HEK293 (cell line): Measurements from ENCODE around the gene NHEJ1.

Experiments
- CTCF ChIA-PET: fragments of 350-600 bp; formaldehyde crosslinking; extraction: SDS; loops from one replicate; lab custom pipeline; 2021; ENCODE audit warnings: antibody characterized with exemption; lab: Yijun Ruan, JAX
- POLR2A ChIA-PET: fragments of 300-600 bp; formaldehyde crosslinking; extraction: SDS; loops from one replicate; lab custom pipeline; 2020; ENCODE audit warnings: antibody characterized with exemption, inconsistent platforms; lab: Yijun Ruan, JAX
- H3K27ac ChIP-seq: fragments of 200-500 bp; sonication (Bioruptor generic); 2 replicates; pipeline ENCODE4 v1.5.1; 2014; ENCODE audit warnings: low read depth, low read length, control low read depth, inconsistent platforms; ENCODE audit errors: extremely low read depth
- H3K36me3 ChIP-seq, 2 experiments: fragments of 200-500 bp in 1 of 2; sonication (Bioruptor generic) in 1 of 2; 1 replicate in 1 of 2; 2 replicates in 1 of 2; pipeline ENCODE4 v1.5.1; 2014 to 2017; ENCODE audit warnings: inconsistent platforms in 2 of 2, low read length in 2 of 2; ENCODE audit not compliant: control insufficient read depth in 2 of 2, insufficient read depth in 1 of 2
- H3K4me1 ChIP-seq: fragments of 200-500 bp; sonication (Bioruptor generic); 2 replicates; pipeline ENCODE4 v1.5.1; 2014; ENCODE audit warnings: mild to moderate bottlenecking, low read length, inconsistent platforms; ENCODE audit not compliant: control insufficient read depth, insufficient read depth
- H3K4me3 ChIP-seq: 2 replicates; pipeline ENCODE4 v1.5.1; 2011; ENCODE audit warnings: low read depth, mild to moderate bottlenecking, control low read depth, low read length, moderate library complexity
- H3K9me3 ChIP-seq: fragments of 200-500 bp; sonication (Bioruptor generic); 2 replicates; pipeline ENCODE4 v1.5.1; 2014; ENCODE audit warnings: low read depth, low read length, inconsistent platforms; ENCODE audit not compliant: control insufficient read depth, insufficient read depth
- EGR2 ChIP-seq: fragments of 450-650 bp; formaldehyde crosslinking; IDR thresholded peaks from 2 replicates; pipeline ENCODE4 v1.5.1; 2016; ENCODE audit warnings: low read depth, missing biosample characterization, missing genetic modification characterization
- GLIS1 ChIP-seq: fragments of 450-650 bp; formaldehyde crosslinking; IDR thresholded peaks from 2 replicates; pipeline ENCODE4 v1.5.1; 2016; ENCODE audit warnings: missing biosample characterization, missing genetic modification characterization
- MYNN ChIP-seq: fragments of 450-650 bp; formaldehyde crosslinking; IDR thresholded peaks from 2 replicates; pipeline ENCODE4 v1.5.1; 2016; ENCODE audit warnings: missing biosample characterization, missing genetic modification characterization, borderline replicate concordance
- TCF7L2 ChIP-seq: IDR thresholded peaks from 2 replicates; pipeline ENCODE4 v1.6.1; 2011; ENCODE audit warnings: low read depth, mild to moderate bottlenecking, inconsistent platforms, low read length, moderate library complexity, borderline replicate concordance
- ZEB2 ChIP-seq: fragments of 450-650 bp; formaldehyde crosslinking; IDR thresholded peaks from 2 replicates; pipeline ENCODE4 v1.5.1; 2016; ENCODE audit warnings: missing biosample characterization, missing genetic modification characterization
- ZFP69B ChIP-seq: fragments of 450-650 bp; formaldehyde crosslinking; IDR thresholded peaks from 2 replicates; pipeline ENCODE4 v1.5.1; 2016; ENCODE audit warnings: missing biosample characterization, missing genetic modification characterization
- ZNF292 ChIP-seq: fragments of 450-650 bp; formaldehyde crosslinking; IDR thresholded peaks from 2 replicates; pipeline ENCODE4 v1.5.1; 2016; ENCODE audit warnings: low read depth, missing biosample characterization, missing genetic modification characterization, borderline replicate concordance
- ZNF311 ChIP-seq: fragments of 450-650 bp; formaldehyde crosslinking; IDR thresholded peaks from 2 replicates; pipeline ENCODE4 v1.5.1; 2017; ENCODE audit warnings: missing biosample characterization, missing genetic modification characterization, borderline replicate concordance
- ZNF362 ChIP-seq: fragments of 450-650 bp; formaldehyde crosslinking; IDR thresholded peaks from 2 replicates; pipeline ENCODE4 v1.5.1; 2016; ENCODE audit warnings: missing biosample characterization, missing genetic modification characterization
- ZNF488 ChIP-seq: fragments of 450-650 bp; formaldehyde crosslinking; IDR thresholded peaks from 2 replicates; pipeline ENCODE4 v1.5.1; 2016; ENCODE audit warnings: missing biosample characterization, missing genetic modification characterization
- ZNF654 ChIP-seq: fragments of 450-650 bp; formaldehyde crosslinking; IDR thresholded peaks from 2 replicates; pipeline ENCODE4 v1.5.1; 2016; ENCODE audit warnings: low read depth, missing biosample characterization, missing genetic modification characterization
- ZNF660 ChIP-seq: fragments of 450-650 bp; IDR thresholded peaks from 2 replicates; pipeline ENCODE4 v1.5.1; 2018; ENCODE audit warnings: missing biosample characterization, mild to moderate bottlenecking, missing genetic modification characterization
- ZNF707 ChIP-seq: fragments of 450-650 bp; formaldehyde crosslinking; IDR thresholded peaks from 2 replicates; pipeline ENCODE4 v1.5.1; 2016; ENCODE audit warnings: missing biosample characterization, missing genetic modification characterization
- ZNF747 ChIP-seq: fragments of 450-650 bp; formaldehyde crosslinking; IDR thresholded peaks from 2 replicates; pipeline ENCODE4 v1.5.1; 2016; ENCODE audit warnings: missing biosample characterization, missing genetic modification characterization
- ZNF777 ChIP-seq: fragments of 450-650 bp; formaldehyde crosslinking; IDR thresholded peaks from 2 replicates; pipeline ENCODE4 v1.5.1; 2017; ENCODE audit warnings: missing biosample characterization, missing genetic modification characterization, borderline replicate concordance
- ZNF830 ChIP-seq: fragments of 450-650 bp; IDR thresholded peaks from 2 replicates; pipeline ENCODE4 v1.5.0; 2018; ENCODE audit warnings: missing biosample characterization, missing genetic modification characterization, low read depth, mild to moderate bottlenecking, moderate library complexity
- TF ChIP-seq, protein P1 (sequence below): fragments of 450-650 bp; formaldehyde crosslinking; IDR thresholded peaks from 2 replicates; pipeline ENCODE4 v1.5.1; 2016; ENCODE audit warnings: missing biosample characterization, missing genetic modification characterization
- TF ChIP-seq, protein P2 (sequence below): fragments of 450-650 bp; formaldehyde crosslinking; IDR thresholded peaks from 2 replicates; pipeline ENCODE4 v1.5.1; 2016; ENCODE audit warnings: missing biosample characterization, missing genetic modification characterization, low read depth
- TF ChIP-seq, protein P3 (sequence below): fragments of 450-650 bp; formaldehyde crosslinking; IDR thresholded peaks from 2 replicates; pipeline ENCODE4 v1.5.0; 2017; ENCODE audit warnings: missing biosample characterization, missing genetic modification characterization, borderline replicate concordance
- TF ChIP-seq, protein P4 (sequence below): fragments of 450-650 bp; formaldehyde crosslinking; IDR thresholded peaks from 2 replicates; pipeline ENCODE4 v1.5.1; 2017; ENCODE audit warnings: missing biosample characterization, missing genetic modification characterization
- TF ChIP-seq, protein P5 (sequence below): fragments of 450-650 bp; formaldehyde crosslinking; IDR thresholded peaks from 2 replicates; pipeline ENCODE4 v1.5.1; 2017; ENCODE audit warnings: missing biosample characterization, missing genetic modification characterization

Gene NHEJ1

DNA sequence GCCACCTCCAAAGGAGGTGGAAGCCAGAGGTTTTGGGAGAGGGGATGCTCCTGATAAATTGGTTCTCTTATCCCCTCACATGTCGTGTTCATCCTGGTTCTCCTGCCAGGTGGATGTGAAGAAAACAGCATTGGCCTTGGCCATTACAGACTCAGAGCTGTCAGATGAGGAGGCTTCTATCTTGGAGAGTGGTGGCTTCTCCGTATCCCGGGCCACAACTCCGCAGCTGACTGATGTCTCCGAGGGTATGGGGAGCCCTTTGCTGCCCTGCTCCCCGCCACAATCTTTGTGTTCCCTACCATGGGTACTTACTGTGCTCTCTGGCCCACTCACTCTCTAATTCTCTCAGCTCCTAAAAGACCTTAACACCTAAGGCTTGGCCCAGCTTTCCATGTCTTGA lies 20.9 kb upstream of the NHEJ1 start:
- peaks cover 0 to 60% of the 10 kb centered on the region in 2 experiments; a peak in 2 of 3 replicates for H3K36me3 ChIP-seq
- TF ChIP-seq ZNF830 (no peak), EGR2 (tag by site-specific recombination) (no peak), ZNF292 (tag by site-specific recombination) (no peak), ZNF488 (tag by site-specific recombination) (no peak), ZNF707 (tag by site-specific recombination) (no peak), ZNF747 (no peak)
- H3K27ac ChIP-seq: no peak overlapping the region
- no peak overlapping the region for H3K4me3 ChIP-seq
- CTCF ChIA-PET: interaction anchor here (0.8 kb wide), 2 partner anchors 33 to 284 kb away, joined by 3 read pairs; no protein-coding TSS in a partner anchor
- H3K9me3 ChIP-seq: no peaks in the 10 kb centered on the region
- POLR2A ChIA-PET: interaction anchor here (4.6 kb wide), 1 partner anchor 25 kb away, joined by 14 read pairs; the partner anchor contains the start of gene ZFAND2B
- peaks cover 2% of the 10 kb centered on the region; the same call in 1 of the 2 replicates for H3K4me1 ChIP-seq

- TF ChIP-seq, protein P1, sequence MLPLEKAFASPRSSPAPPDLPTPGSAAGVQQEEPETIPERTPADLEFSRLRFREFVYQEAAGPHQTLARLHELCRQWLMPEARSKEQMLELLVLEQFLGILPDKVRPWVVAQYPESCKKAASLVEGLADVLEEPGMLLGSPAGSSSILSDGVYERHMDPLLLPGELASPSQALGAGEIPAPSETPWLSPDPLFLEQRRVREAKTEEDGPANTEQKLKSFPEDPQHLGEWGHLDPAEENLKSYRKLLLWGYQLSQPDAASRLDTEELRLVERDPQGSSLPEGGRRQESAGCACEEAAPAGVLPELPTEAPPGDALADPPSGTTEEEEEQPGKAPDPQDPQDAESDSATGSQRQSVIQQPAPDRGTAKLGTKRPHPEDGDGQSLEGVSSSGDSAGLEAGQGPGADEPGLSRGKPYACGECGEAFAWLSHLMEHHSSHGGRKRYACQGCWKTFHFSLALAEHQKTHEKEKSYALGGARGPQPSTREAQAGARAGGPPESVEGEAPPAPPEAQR (tag by site-specific recombination): no peak
- TF ChIP-seq TCF7L2 (no peak), ZNF660 (tag by site-specific recombination) (no peak), ZFP69B (tag by site-specific recombination) (no peak), ZEB2 (tag by site-specific recombination) (no peak), ZNF654 (tag by site-specific recombination) (no peak), ZNF311 (tag by site-specific recombination) (no peak), ZNF362 (tag by site-specific recombination) (no peak), ZNF777 (tag by site-specific recombination) (no peak), MYNN (tag by site-specific recombination) (no peak), GLIS1 (tag by site-specific recombination) (no peak)
- TF ChIP-seq, protein P2, sequence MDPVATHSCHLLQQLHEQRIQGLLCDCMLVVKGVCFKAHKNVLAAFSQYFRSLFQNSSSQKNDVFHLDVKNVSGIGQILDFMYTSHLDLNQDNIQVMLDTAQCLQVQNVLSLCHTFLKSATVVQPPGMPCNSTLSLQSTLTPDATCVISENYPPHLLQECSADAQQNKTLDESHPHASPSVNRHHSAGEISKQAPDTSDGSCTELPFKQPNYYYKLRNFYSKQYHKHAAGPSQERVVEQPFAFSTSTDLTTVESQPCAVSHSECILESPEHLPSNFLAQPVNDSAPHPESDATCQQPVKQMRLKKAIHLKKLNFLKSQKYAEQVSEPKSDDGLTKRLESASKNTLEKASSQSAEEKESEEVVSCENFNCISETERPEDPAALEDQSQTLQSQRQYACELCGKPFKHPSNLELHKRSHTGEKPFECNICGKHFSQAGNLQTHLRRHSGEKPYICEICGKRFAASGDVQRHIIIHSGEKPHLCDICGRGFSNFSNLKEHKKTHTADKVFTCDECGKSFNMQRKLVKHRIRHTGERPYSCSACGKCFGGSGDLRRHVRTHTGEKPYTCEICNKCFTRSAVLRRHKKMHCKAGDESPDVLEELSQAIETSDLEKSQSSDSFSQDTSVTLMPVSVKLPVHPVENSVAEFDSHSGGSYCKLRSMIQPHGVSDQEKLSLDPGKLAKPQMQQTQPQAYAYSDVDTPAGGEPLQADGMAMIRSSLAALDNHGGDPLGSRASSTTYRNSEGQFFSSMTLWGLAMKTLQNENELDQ (tag by site-specific recombination): no peak
- TF ChIP-seq, protein P3, sequence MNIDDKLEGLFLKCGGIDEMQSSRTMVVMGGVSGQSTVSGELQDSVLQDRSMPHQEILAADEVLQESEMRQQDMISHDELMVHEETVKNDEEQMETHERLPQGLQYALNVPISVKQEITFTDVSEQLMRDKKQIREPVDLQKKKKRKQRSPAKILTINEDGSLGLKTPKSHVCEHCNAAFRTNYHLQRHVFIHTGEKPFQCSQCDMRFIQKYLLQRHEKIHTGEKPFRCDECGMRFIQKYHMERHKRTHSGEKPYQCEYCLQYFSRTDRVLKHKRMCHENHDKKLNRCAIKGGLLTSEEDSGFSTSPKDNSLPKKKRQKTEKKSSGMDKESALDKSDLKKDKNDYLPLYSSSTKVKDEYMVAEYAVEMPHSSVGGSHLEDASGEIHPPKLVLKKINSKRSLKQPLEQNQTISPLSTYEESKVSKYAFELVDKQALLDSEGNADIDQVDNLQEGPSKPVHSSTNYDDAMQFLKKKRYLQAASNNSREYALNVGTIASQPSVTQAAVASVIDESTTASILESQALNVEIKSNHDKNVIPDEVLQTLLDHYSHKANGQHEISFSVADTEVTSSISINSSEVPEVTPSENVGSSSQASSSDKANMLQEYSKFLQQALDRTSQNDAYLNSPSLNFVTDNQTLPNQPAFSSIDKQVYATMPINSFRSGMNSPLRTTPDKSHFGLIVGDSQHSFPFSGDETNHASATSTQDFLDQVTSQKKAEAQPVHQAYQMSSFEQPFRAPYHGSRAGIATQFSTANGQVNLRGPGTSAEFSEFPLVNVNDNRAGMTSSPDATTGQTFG (tag by site-specific recombination): no peak
- TF ChIP-seq, protein P4, sequence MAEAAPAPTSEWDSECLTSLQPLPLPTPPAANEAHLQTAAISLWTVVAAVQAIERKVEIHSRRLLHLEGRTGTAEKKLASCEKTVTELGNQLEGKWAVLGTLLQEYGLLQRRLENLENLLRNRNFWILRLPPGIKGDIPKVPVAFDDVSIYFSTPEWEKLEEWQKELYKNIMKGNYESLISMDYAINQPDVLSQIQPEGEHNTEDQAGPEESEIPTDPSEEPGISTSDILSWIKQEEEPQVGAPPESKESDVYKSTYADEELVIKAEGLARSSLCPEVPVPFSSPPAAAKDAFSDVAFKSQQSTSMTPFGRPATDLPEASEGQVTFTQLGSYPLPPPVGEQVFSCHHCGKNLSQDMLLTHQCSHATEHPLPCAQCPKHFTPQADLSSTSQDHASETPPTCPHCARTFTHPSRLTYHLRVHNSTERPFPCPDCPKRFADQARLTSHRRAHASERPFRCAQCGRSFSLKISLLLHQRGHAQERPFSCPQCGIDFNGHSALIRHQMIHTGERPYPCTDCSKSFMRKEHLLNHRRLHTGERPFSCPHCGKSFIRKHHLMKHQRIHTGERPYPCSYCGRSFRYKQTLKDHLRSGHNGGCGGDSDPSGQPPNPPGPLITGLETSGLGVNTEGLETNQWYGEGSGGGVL: no peak
- TF ChIP-seq, protein P5, sequence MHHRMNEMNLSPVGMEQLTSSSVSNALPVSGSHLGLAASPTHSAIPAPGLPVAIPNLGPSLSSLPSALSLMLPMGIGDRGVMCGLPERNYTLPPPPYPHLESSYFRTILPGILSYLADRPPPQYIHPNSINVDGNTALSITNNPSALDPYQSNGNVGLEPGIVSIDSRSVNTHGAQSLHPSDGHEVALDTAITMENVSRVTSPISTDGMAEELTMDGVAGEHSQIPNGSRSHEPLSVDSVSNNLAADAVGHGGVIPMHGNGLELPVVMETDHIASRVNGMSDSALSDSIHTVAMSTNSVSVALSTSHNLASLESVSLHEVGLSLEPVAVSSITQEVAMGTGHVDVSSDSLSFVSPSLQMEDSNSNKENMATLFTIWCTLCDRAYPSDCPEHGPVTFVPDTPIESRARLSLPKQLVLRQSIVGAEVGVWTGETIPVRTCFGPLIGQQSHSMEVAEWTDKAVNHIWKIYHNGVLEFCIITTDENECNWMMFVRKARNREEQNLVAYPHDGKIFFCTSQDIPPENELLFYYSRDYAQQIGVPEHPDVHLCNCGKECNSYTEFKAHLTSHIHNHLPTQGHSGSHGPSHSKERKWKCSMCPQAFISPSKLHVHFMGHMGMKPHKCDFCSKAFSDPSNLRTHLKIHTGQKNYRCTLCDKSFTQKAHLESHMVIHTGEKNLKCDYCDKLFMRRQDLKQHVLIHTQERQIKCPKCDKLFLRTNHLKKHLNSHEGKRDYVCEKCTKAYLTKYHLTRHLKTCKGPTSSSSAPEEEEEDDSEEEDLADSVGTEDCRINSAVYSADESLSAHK (tag by site-specific recombination): no peak
- Histone ChIP-seq H3K4me3 (no peak overlapping the region), H3K9me3 (no peaks in the 10 kb centered on the region), H3K4me1 (peaks cover 4% of the 10 kb centered on the region; the same call in 1 of the 2 replicates), H3K27ac (no peak overlapping the region), H3K36me3 (peaks cover 0 to 60% of the 10 kb centered on the region in 2 experiments; a peak in 2 of 3 replicates)
- ChIA-PET CTCF (interaction anchor here (0.8 to 1.2 kb wide), 2 partner anchors 33 to 115 kb away, joined by 3 to 5 read pairs; no protein-coding TSS in a partner anchor), POLR2A (interaction anchor here (4.6 kb wide), 1 partner anchor 25 kb away, joined by 14 read pairs; the partner anchor contains the start of gene ZFAND2B)
These were observed 20.3 kb upstream of the NHEJ1 start for GRCh38 chr2:219180961-219181360.
